IMR-90 (cell line): ENCODE data around the gene ANKFN1.

Source experiments
- BHLHE40 ChIP-seq: fragments of 150-350 bp; IDR thresholded peaks from 2 replicates; pipeline ENCODE4 v1.6.1; 2016; ENCODE audit warnings: mild to moderate bottlenecking, low read depth, low read length
- CEBPB ChIP-seq: IDR thresholded peaks from 2 replicates; pipeline ENCODE4 v1.6.1; 2012; ENCODE audit warnings: low read depth, low read length, improper control_type of control experiment
- CHD1 ChIP-seq: IDR thresholded peaks from 2 replicates; pipeline ENCODE4 v1.6.1; 2012; ENCODE audit warnings: low read depth, low read length, improper control_type of control experiment
- FOS ChIP-seq: fragments of 150-350 bp; IDR thresholded peaks from 2 replicates; pipeline ENCODE4 v1.6.1; 2016; ENCODE audit warnings: low read depth, low read length
- MAZ ChIP-seq: IDR thresholded peaks from 2 replicates; pipeline ENCODE4 v1.6.1; 2012; ENCODE audit warnings: low read depth, mild to moderate bottlenecking, low read length, improper control_type of control experiment, moderate library complexity, borderline replicate concordance
- MXI1 ChIP-seq: IDR thresholded peaks from 2 replicates; pipeline ENCODE4 v1.6.1; 2012; ENCODE audit warnings: low read depth, mild to moderate bottlenecking, low read length, moderate library complexity, borderline replicate concordance
- POLR2A ChIP-seq: IDR thresholded peaks from 2 replicates; pipeline ENCODE4 v1.6.1; 2012; ENCODE audit warnings: mild to moderate bottlenecking, low read depth, low read length
- RAD21 ChIP-seq: IDR thresholded peaks from 2 replicates; pipeline ENCODE4 v1.6.1; 2012; ENCODE audit warnings: low read length, improper control_type of control experiment
- RCOR1 ChIP-seq: IDR thresholded peaks from 2 replicates; pipeline ENCODE4 v1.6.1; 2012; ENCODE audit warnings: mild to moderate bottlenecking, low read length, improper control_type of control experiment; ENCODE audit not compliant: insufficient replicate concordance
- RFX5 ChIP-seq: IDR thresholded peaks from 2 replicates; pipeline ENCODE4 v1.8.0; 2012; ENCODE audit warnings: low read depth, mild to moderate bottlenecking, low read length, moderate library complexity
- SMC3 ChIP-seq: fragments of 150-350 bp; IDR thresholded peaks from 2 replicates; pipeline ENCODE4 v1.6.1; 2016; ENCODE audit warnings: low read depth, mild to moderate bottlenecking, antibody characterized with exemption, low read length, moderate library complexity
- TF ChIP-seq, protein P1 (sequence below): conservative IDR thresholded peaks from 2 replicates; pipeline ENCODE4 v1.5.1; 2012; ENCODE audit warnings: mild to moderate bottlenecking, low read depth, low read length, improper control_type of control experiment
- TF ChIP-seq, protein P2 (sequence below): fragments of 150-350 bp; IDR thresholded peaks from 2 replicates; pipeline ENCODE4 v1.6.1; 2017; ENCODE audit warnings: mild to moderate bottlenecking, antibody characterized with exemption, low read length, low read depth

DNA sequence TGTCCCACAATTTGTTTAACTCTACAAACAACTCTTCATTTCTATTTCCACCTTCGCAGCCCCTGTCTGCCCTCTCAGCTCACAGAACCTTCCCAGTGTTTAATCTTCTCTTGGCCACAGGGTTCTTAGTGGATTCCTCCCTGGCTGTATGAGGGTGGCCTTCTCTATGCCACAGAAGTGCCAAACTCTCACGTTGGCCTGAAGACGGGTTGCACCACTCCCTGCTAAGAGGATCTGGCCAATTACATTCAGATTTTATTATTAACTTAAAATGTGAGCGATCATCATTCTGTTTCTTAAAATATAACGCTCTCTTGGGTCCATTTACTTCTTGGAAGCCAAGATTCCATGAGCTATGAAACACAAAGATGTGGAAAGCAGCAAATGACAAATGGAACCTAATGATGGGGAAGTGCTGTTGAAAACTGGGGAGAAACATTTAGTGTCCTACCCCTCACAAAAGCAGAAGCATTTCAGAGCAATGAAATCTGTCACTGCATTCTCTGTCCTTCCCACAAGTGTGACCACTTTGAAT lies 348.9 kb downstream of the ANKFN1 start:
- TF ChIP-seq, protein P1, sequence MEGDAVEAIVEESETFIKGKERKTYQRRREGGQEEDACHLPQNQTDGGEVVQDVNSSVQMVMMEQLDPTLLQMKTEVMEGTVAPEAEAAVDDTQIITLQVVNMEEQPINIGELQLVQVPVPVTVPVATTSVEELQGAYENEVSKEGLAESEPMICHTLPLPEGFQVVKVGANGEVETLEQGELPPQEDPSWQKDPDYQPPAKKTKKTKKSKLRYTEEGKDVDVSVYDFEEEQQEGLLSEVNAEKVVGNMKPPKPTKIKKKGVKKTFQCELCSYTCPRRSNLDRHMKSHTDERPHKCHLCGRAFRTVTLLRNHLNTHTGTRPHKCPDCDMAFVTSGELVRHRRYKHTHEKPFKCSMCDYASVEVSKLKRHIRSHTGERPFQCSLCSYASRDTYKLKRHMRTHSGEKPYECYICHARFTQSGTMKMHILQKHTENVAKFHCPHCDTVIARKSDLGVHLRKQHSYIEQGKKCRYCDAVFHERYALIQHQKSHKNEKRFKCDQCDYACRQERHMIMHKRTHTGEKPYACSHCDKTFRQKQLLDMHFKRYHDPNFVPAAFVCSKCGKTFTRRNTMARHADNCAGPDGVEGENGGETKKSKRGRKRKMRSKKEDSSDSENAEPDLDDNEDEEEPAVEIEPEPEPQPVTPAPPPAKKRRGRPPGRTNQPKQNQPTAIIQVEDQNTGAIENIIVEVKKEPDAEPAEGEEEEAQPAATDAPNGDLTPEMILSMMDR, result no peak
- TF ChIP-seq RFX5 (no peak), SMC3 (no peak), POLR2A (no peak), RCOR1 (no peak), RAD21 (no peak), CEBPB (no peak), FOS (no peak), MXI1 (no peak), CHD1 (no peak), BHLHE40 (no peak), MAZ (no peak)
- TF ChIP-seq, protein P2, sequence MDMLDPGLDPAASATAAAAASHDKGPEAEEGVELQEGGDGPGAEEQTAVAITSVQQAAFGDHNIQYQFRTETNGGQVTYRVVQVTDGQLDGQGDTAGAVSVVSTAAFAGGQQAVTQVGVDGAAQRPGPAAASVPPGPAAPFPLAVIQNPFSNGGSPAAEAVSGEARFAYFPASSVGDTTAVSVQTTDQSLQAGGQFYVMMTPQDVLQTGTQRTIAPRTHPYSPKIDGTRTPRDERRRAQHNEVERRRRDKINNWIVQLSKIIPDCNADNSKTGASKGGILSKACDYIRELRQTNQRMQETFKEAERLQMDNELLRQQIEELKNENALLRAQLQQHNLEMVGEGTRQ, result no peak
